Measurements from ENCODE around the gene DLG2. TPM values are rescaled to one million over a fixed set of nuclear protein-coding genes. Genes with fewer than 3 reads are reported as not detected.
A peak's percentile ranks its signal among the peaks of the same experiment; 100 is the strongest.
"Not testable (repeated sequence)": the region's sequence is repeated elsewhere in the genome, so short reads cannot be mapped to it uniquely, and the experiment has no call there.

DLG2 gene
- total RNA-seq, 1 experiment from 2014 or later, result 17.5 TPM

- TF ChIP-seq JUN (CRISPR knock-in tag; IDR thresholded peaks at IDR 0.05), result no peak
- TF ChIP-seq FOXJ3 (CRISPR knock-in tag; IDR thresholded peaks at IDR 0.05; ENCODE audit: borderline replicate concordance), result no peak
- TF ChIP-seq OVOL2 (CRISPR knock-in tag; IDR thresholded peaks at IDR 0.05; ENCODE audit: borderline replicate concordance), result no peak
Measured at GRCh38 chr11:83437939-83438338, 2189.2 kb downstream of the DLG2 start (continued).

- DNase-seq (ENCODE audit: low spot score) (no peak), ATAC-seq (peak; percentile 60)
- CTCF ChIA-PET, result no interaction called here
- Mint-ChIP-seq H3K4me3 (no peak overlapping the region), H3K36me3 (no peaks in the 10 kb centered on the region), H3K27ac (peak overlapping the region; percentile 47), H3K9me3 (peaks cover 3% of the 10 kb centered on the region; the same call in 1 of the 2 replicates), H3K27me3 (ENCODE audit: low read depth) (no peaks in the 10 kb centered on the region; the same call in 1 of the 2 replicates), H3K4me1 (no peaks in the 10 kb centered on the region; the same call in none of the 2 replicates)
- TF ChIP-seq RELA (CRISPR knock-in tag; IDR thresholded peaks at IDR 0.05; ENCODE audit: borderline replicate concordance) (no peak), ZNF121 (CRISPR knock-in tag; IDR thresholded peaks at IDR 0.05) (peak; percentile 95)
- POLR2A ChIA-PET, result no interaction called here
Measured at GRCh38 chr11:83436855-83437254, 2190.3 kb downstream of the DLG2 start.

GRCh38 chr11:83434812-83435211 lies 2192.3 kb downstream of the DLG2 start:
- peak; percentile 23 for DNase-seq (ENCODE audit: low spot score)
- H3K27ac Mint-ChIP-seq; POLR2A ChIA-PET; H3K4me3 Mint-ChIP-seq; H3K36me3 Mint-ChIP-seq; ATAC-seq; H3K27me3 Mint-ChIP-seq (ENCODE audit: low read depth); H3K9me3 Mint-ChIP-seq; H3K4me1 Mint-ChIP-seq: not testable (repeated sequence)
- CTCF ChIA-PET, result interaction anchor here (0.8 kb wide), 1 partner anchor 142 kb away, joined by 4 read pairs; no protein-coding TSS in a partner anchor

GRCh38 chr11:83427943-83428342 lies 2199.2 kb downstream of the DLG2 start:
- Mint-ChIP-seq H3K4me3 (no peak overlapping the region), H3K4me1 (peaks cover 17% of the 10 kb centered on the region), H3K27me3 (ENCODE audit: low read depth) (no peaks in the 10 kb centered on the region), H3K9me3 (peaks cover 8% of the 10 kb centered on the region; the same call in 1 of the 2 replicates), H3K27ac (no peak overlapping the region), H3K36me3 (peaks cover 9% of the 10 kb centered on the region)
- ChIA-PET CTCF (no interaction called here), POLR2A (no interaction called here)
- no peak for DNase-seq (ENCODE audit: low spot score)
- no peak for ATAC-seq
- TF ChIP-seq ZNF416 (CRISPR knock-in tag; IDR thresholded peaks at IDR 0.05) (no peak), GRHL2 (CRISPR knock-in tag; IDR thresholded peaks at IDR 0.05; ENCODE audit: insufficient replicate concordance, severe bottlenecking) (no peak), KAT7 (CRISPR knock-in tag; IDR thresholded peaks at IDR 0.05; ENCODE audit: borderline replicate concordance) (no peak), SMAD3 (CRISPR knock-in tag; IDR thresholded peaks at IDR 0.05; ENCODE audit: borderline replicate concordance) (no peak), ZNF138 (CRISPR knock-in tag; conservative IDR thresholded peaks at IDR 0.05) (no peak), SOX15 (CRISPR knock-in tag; IDR thresholded peaks at IDR 0.05) (no peak), MXD4 (CRISPR knock-in tag; IDR thresholded peaks at IDR 0.05; ENCODE audit: borderline replicate concordance) (no peak), HMGXB4 (CRISPR knock-in tag; IDR thresholded peaks at IDR 0.05) (no peak), ZNF219 (CRISPR knock-in tag; IDR thresholded peaks at IDR 0.05; ENCODE audit: borderline replicate concordance) (no peak), JUN (CRISPR knock-in tag; IDR thresholded peaks at IDR 0.05) (no peak)

GRCh38 chr11:83427501-83427900 lies 2199.6 kb downstream of the DLG2 start:
- DNase-seq (ENCODE audit: low spot score), result no peak
- ATAC-seq, result no peak
- ChIA-PET POLR2A (no interaction called here), CTCF (no interaction called here)
- H3K36me3 Mint-ChIP-seq, result peaks cover 13% of the 10 kb centered on the region
- H3K27ac Mint-ChIP-seq, result no peak overlapping the region
- peaks cover 12% of the 10 kb centered on the region for H3K9me3 Mint-ChIP-seq
- H3K4me1 Mint-ChIP-seq, result peaks cover 17% of the 10 kb centered on the region
- H3K27me3 Mint-ChIP-seq (ENCODE audit: low read depth), result no peaks in the 10 kb centered on the region
- TF ChIP-seq ZNF425 (CRISPR knock-in tag; conservative IDR thresholded peaks at IDR 0.05) (no peak), NFATC4 (CRISPR knock-in tag; IDR thresholded peaks at IDR 0.05) (no peak), CREM (CRISPR knock-in tag; IDR thresholded peaks at IDR 0.05) (no peak), NFYB (CRISPR knock-in tag; conservative IDR thresholded peaks at IDR 0.05; ENCODE audit: low read depth) (no peak), SMAD4 (CRISPR knock-in tag; IDR thresholded peaks at IDR 0.05) (no peak), ZNF396 (CRISPR knock-in tag; IDR thresholded peaks at IDR 0.05; ENCODE audit: borderline replicate concordance) (no peak), ZBTB43 (CRISPR knock-in tag; IDR thresholded peaks at IDR 0.05) (no peak), ZNF219 (CRISPR knock-in tag; IDR thresholded peaks at IDR 0.05; ENCODE audit: borderline replicate concordance) (no peak), AR (CRISPR knock-in tag; IDR thresholded peaks at IDR 0.05) (no peak)
- H3K4me3 Mint-ChIP-seq, result no peak overlapping the region

All from WTC11 (cell line).